HEK293 (cell line): Measurements from ENCODE around the gene DZIP3.

ENCODE experiments used
- HIC1 ChIP-seq: fragments of 450-650 bp; formaldehyde crosslinking; IDR thresholded peaks from 2 replicates; pipeline ENCODE4 v1.5.1; 2016; ENCODE audit warnings: missing biosample characterization, missing genetic modification characterization
- PRDM2 ChIP-seq: fragments of 450-650 bp; formaldehyde crosslinking; IDR thresholded peaks from 2 replicates; pipeline ENCODE4 v1.5.1; 2016; ENCODE audit warnings: missing biosample characterization, missing genetic modification characterization, borderline replicate concordance
- SALL2 ChIP-seq: fragments of 450-650 bp; formaldehyde crosslinking; IDR thresholded peaks from 2 replicates; pipeline ENCODE4 v1.5.0; 2017; ENCODE audit warnings: missing biosample characterization, mild to moderate bottlenecking, missing genetic modification characterization, borderline replicate concordance
- SCRT2 ChIP-seq: fragments of 450-650 bp; formaldehyde crosslinking; IDR thresholded peaks from 2 replicates; pipeline ENCODE4 v1.5.1; 2016; ENCODE audit warnings: missing biosample characterization, missing genetic modification characterization
- ZBTB6 ChIP-seq: fragments of 450-650 bp; formaldehyde crosslinking; IDR thresholded peaks from 2 replicates; pipeline ENCODE4 v1.5.1; 2017; ENCODE audit warnings: missing biosample characterization, missing genetic modification characterization
- ZBTB7A ChIP-seq: fragments of 450-650 bp; formaldehyde crosslinking; IDR thresholded peaks from 2 replicates; pipeline ENCODE4 v1.5.1; 2016; ENCODE audit warnings: low read depth, missing biosample characterization, missing genetic modification characterization
- ZEB2 ChIP-seq: fragments of 450-650 bp; formaldehyde crosslinking; IDR thresholded peaks from 2 replicates; pipeline ENCODE4 v1.5.1; 2016; ENCODE audit warnings: missing biosample characterization, missing genetic modification characterization
- ZNF26 ChIP-seq: fragments of 450-650 bp; formaldehyde crosslinking; IDR thresholded peaks from 2 replicates; pipeline ENCODE4 v1.5.1; 2016; ENCODE audit warnings: missing biosample characterization, missing genetic modification characterization
- ZNF266 ChIP-seq: fragments of 450-650 bp; formaldehyde crosslinking; IDR thresholded peaks from 2 replicates; pipeline ENCODE4 v1.5.1; 2016; ENCODE audit warnings: missing biosample characterization, missing genetic modification characterization, low read depth
- ZNF292 ChIP-seq: fragments of 450-650 bp; formaldehyde crosslinking; IDR thresholded peaks from 2 replicates; pipeline ENCODE4 v1.5.1; 2016; ENCODE audit warnings: low read depth, missing biosample characterization, missing genetic modification characterization, borderline replicate concordance
- ZNF398 ChIP-seq: fragments of 450-650 bp; formaldehyde crosslinking; IDR thresholded peaks from 2 replicates; pipeline ENCODE4 v1.5.1; 2017; ENCODE audit warnings: missing biosample characterization, missing genetic modification characterization
- ZNF423 ChIP-seq: fragments of 450-650 bp; formaldehyde crosslinking; IDR thresholded peaks from 2 replicates; pipeline ENCODE4 v1.5.1; 2016; ENCODE audit warnings: missing biosample characterization, missing genetic modification characterization
- ZNF548 ChIP-seq: fragments of 450-650 bp; formaldehyde crosslinking; IDR thresholded peaks from 2 replicates; pipeline ENCODE4 v1.5.1; 2016; ENCODE audit warnings: missing biosample characterization, missing genetic modification characterization
- ZNF561 ChIP-seq: fragments of 450-650 bp; IDR thresholded peaks from 2 replicates; pipeline ENCODE4 v1.5.1; 2018; ENCODE audit warnings: missing biosample characterization, missing genetic modification characterization, borderline replicate concordance
- ZNF629 ChIP-seq: fragments of 450-650 bp; formaldehyde crosslinking; IDR thresholded peaks from 2 replicates; pipeline ENCODE4 v1.5.1; 2017; ENCODE audit warnings: missing biosample characterization, missing genetic modification characterization
- ZNF747 ChIP-seq: fragments of 450-650 bp; formaldehyde crosslinking; IDR thresholded peaks from 2 replicates; pipeline ENCODE4 v1.5.1; 2016; ENCODE audit warnings: missing biosample characterization, missing genetic modification characterization
- ZNF776 ChIP-seq: fragments of 450-650 bp; formaldehyde crosslinking; IDR thresholded peaks from 2 replicates; pipeline ENCODE4 v1.5.0; 2017; ENCODE audit warnings: missing biosample characterization, missing genetic modification characterization, borderline replicate concordance
- ZSCAN5A ChIP-seq: fragments of 450-650 bp; formaldehyde crosslinking; IDR thresholded peaks from 2 replicates; pipeline ENCODE4 v1.5.1; 2016; ENCODE audit warnings: missing biosample characterization, missing genetic modification characterization
- TF ChIP-seq, protein P1 (sequence below): fragments of 450-650 bp; formaldehyde crosslinking; IDR thresholded peaks from 2 replicates; pipeline ENCODE4 v1.5.1; 2016; ENCODE audit warnings: missing biosample characterization, missing genetic modification characterization

DZIP3 gene

DNA sequence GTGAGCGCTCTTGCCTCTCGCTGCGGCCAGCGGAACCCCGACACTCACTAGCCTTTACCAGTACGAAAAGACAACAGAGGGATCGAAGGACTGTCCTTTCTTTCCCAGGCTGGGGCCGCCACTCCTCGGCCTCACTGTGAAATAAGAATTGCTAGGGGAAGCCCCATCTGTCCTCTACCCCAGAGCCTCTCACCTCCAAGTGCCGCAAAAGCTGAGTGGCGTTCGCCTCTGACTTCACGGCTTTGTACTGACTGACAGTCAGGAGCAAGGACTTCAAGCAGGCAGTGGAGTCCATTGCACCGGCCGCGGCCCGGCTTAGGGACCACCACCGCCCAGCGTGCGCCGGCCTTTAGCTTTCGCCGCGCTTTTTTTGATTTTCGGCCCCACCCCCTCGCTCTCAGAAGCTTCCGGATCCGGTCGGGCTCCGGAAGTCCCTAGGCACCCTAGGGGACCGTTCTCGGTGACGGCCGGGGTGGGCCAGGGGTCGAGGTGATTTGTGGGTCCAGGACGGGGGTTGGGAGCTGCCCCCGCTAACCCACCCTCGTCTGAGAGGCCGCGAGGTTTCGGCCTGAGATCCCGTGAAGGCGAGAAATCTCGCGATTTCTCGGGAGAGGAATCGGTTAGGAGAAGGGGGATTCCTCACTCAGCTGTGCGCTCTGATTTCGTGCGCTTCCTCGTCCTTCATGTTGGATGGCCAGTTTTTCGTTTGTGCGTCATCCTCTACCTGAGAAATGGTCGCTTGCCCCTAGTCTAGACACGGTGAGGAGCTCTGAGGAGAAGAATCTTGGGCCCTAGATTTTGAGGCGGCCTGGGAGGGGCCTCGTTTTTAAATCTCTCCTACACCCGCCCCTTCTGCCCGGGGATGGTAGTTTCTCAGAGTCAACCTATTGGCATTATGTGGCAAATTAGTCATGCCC lies at the start of gene DZIP3, which contains the start of gene CIP2A (continued):
- TF ChIP-seq ZSCAN5A (tag by site-specific recombination) = no peak
- TF ChIP-seq ZNF776 = no peak
- TF ChIP-seq ZNF423 (tag by site-specific recombination) = peak; percentile 87
- peak; percentile 44 for TF ChIP-seq ZEB2 (tag by site-specific recombination)
- TF ChIP-seq ZNF629 = peak; percentile 50; the same call in 1 of the 2 replicates
- no peak for TF ChIP-seq HIC1 (tag by site-specific recombination)
- TF ChIP-seq ZNF747 (tag by site-specific recombination) = no peak
- TF ChIP-seq ZBTB7A (tag by site-specific recombination) = peak; percentile 67; the same call in 1 of the 2 replicates
- peak; percentile 80 for TF ChIP-seq ZNF398
- no peak for TF ChIP-seq SALL2 (tag by site-specific recombination)
- no peak for TF ChIP-seq ZBTB6
- no peak for TF ChIP-seq ZNF292 (tag by site-specific recombination)
- TF ChIP-seq, protein P1, sequence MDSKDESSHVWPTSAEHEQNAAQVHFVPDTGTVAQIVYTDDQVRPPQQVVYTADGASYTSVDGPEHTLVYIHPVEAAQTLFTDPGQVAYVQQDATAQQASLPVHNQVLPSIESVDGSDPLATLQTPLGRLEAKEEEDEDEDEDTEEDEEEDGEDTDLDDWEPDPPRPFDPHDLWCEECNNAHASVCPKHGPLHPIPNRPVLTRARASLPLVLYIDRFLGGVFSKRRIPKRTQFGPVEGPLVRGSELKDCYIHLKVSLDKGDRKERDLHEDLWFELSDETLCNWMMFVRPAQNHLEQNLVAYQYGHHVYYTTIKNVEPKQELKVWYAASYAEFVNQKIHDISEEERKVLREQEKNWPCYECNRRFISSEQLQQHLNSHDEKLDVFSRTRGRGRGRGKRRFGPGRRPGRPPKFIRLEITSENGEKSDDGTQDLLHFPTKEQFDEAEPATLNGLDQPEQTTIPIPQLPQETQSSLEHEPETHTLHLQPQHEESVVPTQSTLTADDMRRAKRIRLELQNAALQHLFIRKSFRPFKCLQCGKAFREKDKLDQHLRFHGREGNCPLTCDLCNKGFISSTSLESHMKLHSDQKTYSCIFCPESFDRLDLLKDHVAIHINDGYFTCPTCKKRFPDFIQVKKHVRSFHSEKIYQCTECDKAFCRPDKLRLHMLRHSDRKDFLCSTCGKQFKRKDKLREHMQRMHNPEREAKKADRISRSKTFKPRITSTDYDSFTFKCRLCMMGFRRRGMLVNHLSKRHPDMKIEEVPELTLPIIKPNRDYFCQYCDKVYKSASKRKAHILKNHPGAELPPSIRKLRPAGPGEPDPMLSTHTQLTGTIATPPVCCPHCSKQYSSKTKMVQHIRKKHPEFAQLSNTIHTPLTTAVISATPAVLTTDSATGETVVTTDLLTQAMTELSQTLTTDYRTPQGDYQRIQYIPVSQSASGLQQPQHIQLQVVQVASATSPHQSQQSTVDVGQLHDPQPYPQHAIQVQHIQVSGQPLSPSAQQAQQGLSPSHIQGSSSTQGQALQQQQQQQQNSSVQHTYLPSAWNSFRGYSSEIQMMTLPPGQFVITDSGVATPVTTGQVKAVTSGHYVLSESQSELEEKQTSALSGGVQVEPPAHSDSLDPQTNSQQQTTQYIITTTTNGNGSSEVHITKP (tag by site-specific recombination) = peak; percentile 97
- no peak for TF ChIP-seq ZNF26 (tag by site-specific recombination)
- TF ChIP-seq ZNF266 (tag by site-specific recombination) = no peak
- 0 out of 2 replicates have a peak, but pooled peaks have one; percentile 15 for TF ChIP-seq ZNF561 (tag by site-specific recombination)
- TF ChIP-seq PRDM2 = no peak
- TF ChIP-seq SCRT2 (tag by site-specific recombination) = no peak
- no peak for TF ChIP-seq ZNF548 (tag by site-specific recombination)
